ENCODE data around the gene ZNF624.

The ZNF624 gene

DNA sequence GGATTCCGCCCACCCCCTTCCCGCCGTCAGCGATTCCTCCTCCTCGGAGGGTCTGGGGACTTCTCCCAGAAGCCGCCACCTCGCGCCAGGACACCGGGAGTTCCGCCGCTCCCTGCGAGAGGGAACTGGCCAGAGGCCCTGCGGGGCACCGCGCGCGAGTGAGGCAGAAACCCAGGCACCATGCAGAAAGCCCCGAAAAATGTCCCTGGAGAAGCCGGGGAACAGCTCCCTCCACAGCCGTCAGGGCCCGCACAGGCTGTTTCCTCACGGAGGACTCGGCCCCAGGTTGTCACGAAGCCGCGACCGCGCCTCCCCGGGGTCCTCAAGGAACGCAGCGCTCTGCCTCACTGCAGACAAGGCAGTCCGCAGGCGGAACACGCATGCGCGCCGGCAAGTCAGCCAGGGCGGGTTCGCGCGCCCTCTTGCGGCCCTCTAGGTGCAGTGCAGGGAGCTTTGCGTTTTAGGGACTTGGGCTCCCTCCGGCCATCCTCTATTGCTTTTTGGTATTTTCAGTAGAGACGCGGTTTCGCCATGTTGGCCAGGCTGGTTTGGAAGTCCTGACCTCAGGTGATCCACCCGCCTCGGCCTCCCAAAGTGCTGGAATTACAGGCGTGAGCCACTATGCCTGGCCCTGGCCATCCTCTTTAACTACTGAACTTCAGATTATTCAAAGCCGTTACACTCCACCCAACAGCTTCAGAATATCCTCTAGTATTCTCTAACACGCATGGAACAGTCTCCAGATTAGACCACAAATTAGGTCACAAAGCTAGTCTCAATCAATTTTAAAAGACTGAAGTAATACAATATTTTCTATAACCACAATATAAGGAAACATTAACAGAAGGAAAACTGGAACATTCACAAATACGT, 64.3 kb downstream of the ZNF624 start:
- peak; percentile 93 for DNase-seq

DNA sequence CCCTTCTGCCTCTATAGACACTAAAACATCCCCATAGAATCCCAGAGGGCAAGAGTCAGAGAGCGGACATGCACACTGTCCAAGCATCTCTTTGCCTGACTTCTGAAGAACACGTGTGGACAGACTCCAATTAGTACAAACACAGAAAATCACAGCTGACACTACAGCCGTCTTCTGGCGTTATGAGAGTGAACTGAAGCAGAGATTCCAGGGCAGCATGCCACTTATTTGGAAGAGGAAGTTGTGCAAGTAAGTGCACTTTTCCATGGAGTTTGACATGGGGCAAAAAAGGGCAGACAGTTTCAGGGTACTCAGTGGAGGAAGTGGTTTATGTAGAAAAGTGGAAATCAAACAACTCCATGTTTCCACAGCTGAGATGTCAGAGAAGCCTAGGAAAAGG, 67.9 kb downstream of the ZNF624 start:
- DNase-seq: no peak

DNA sequence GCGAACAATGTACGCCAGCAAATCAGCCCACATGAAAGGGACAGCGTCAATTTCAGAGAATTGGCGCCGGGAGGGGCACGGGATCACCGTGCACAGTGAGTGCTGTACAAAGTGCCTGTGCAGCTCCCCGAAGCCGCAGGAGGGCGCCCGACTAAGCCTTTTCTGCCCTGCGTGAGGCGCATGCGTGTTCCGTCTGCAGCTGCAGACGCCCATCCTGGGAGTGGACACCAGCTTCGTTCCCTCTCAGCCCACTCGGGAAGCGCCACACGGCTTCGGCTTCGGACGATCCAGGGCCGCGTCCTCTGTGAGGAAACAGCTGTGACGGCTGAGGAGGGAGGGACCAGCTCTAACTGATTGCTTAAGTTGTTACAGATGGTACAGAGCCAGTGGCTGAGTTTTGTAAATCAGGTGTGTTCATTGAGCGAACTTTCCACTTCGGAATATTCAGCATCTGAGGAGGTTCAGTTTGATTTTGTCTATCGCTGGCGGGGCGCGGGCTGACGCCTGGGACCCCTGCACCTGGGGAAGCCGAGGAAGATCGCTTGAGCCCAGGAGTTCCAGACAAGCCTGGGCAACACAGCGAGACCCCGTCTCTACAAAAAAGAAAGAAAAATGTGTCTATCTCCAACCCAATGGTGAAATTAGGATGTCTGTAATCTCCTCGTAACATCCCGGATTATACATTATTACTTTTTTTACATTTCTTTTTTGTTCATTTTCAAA, 69.2 kb downstream of the ZNF624 start:
- peak; percentile 96 for DNase-seq

DNA sequence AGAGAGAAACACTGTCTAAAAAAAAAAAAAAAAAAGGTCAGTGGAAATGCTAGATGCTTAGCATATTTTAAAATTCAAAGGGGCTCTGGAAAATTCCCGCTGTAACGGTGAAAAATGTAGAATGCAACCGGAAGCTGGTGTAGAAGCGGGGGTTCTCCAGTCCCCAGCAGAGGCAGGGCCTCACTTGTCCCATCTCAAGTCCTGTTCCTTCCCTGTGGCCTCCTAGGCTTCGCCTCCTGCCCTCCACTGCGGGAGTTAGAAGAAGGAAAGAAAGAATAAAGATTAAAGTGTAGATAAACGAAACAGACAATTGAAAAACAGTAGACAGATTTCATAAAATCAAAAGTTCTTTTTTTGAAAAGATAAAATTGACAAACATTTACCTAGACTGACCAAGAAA, 69.9 kb downstream of the ZNF624 start:
- peak; percentile 11 for DNase-seq

DNA sequence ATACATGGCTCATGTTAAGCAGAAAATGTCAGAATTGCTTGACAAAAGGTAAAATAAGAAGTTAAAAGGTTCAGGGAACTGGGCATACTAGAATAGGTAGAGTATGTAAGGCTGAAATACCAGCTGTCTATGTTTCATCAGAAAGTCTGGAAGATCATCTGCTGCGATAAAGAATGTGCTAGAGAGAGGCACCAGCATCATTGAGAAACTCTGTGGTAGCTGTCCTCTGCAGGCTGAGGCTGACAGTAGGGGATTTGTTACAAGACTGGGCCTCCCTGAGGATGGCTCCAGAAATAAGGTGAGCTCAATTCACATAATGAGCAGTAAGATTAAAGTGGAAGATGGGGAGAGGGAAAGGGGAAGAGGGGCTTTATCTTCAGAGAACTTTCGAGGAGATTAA, 80.2 kb downstream of the ZNF624 start:
- no peak for DNase-seq

Measured in stimulated activated CD4-positive, alpha-beta T cell treated with anti-CD3 and anti-CD28 coated beads, Interleukin-15, amount 100 ng/mL, for 24 hours (primary cell).